HEK293T (cell line): Measurements from ENCODE around the gene OSCAR.

Source experiments
- CTCF ChIA-PET: fragments of 350-600 bp; formaldehyde crosslinking; extraction: SDS; loops from one replicate; lab custom pipeline; 2021; ENCODE audit warnings: antibody characterized with exemption, inconsistent platforms; lab: Yijun Ruan, JAX
- POLR2A ChIA-PET: fragments of 350-600 bp; formaldehyde crosslinking; extraction: SDS; loops from one replicate; lab custom pipeline; 2020; ENCODE audit warnings: antibody characterized with exemption, inconsistent platforms; lab: Yijun Ruan, JAX
- DNase-seq: peaks from one replicate; pipeline ENCODE4 v3.0.0; 2012; ENCODE audit warnings: mixed read lengths; ENCODE audit errors: extremely low spot score
- ARNT ChIP-seq: fragments of 450-650 bp; IDR thresholded peaks from 2 replicates; pipeline ENCODE4 v1.6.1; 2017; ENCODE audit warnings: mild to moderate bottlenecking
- BHLHE40 ChIP-seq: fragments of 450-650 bp; IDR thresholded peaks from 2 replicates; pipeline ENCODE4 v1.6.1; 2016; ENCODE audit warnings: mild to moderate bottlenecking, moderate library complexity, borderline replicate concordance
- CTBP1 ChIP-seq: fragments of 450-650 bp; IDR thresholded peaks from 2 replicates; pipeline ENCODE4 v1.6.1; 2016; ENCODE audit warnings: borderline replicate concordance
- ELF4 ChIP-seq: fragments of 450-650 bp; IDR thresholded peaks from 2 replicates; pipeline ENCODE4 v1.6.1; 2017; ENCODE audit warnings: antibody characterized with exemption
- FOXA1 ChIP-seq: fragments of 450-650 bp; IDR thresholded peaks from 2 replicates; pipeline ENCODE4 v1.6.1; 2016; ENCODE audit warnings: mild to moderate bottlenecking
- FOXK2 ChIP-seq: fragments of 450-650 bp; IDR thresholded peaks from 2 replicates; pipeline ENCODE4 v1.6.1; 2016; ENCODE audit warnings: mild to moderate bottlenecking
- FOXM1 ChIP-seq: fragments of 450-650 bp; IDR thresholded peaks from 2 replicates; pipeline ENCODE4 v1.6.1; 2017; ENCODE audit warnings: mild to moderate bottlenecking, borderline replicate concordance
- HDGF ChIP-seq: fragments of 450-650 bp; IDR thresholded peaks from 2 replicates; pipeline ENCODE4 v1.6.1; 2017; ENCODE audit warnings: antibody characterized with exemption, borderline replicate concordance
- L3MBTL2 ChIP-seq: fragments of 450-650 bp; conservative IDR thresholded peaks from 2 replicates; pipeline ENCODE4 v1.6.1; 2016; ENCODE audit warnings: mild to moderate bottlenecking
- LEF1 ChIP-seq: fragments of 450-650 bp; IDR thresholded peaks from 2 replicates; pipeline ENCODE4 v1.6.1; 2017; ENCODE audit warnings: mild to moderate bottlenecking, borderline replicate concordance
- NFRKB ChIP-seq: fragments of 450-650 bp; IDR thresholded peaks from 2 replicates; pipeline ENCODE4 v1.6.1; 2016; ENCODE audit warnings: mild to moderate bottlenecking, moderate library complexity
- PKNOX1 ChIP-seq: fragments of 450-650 bp; IDR thresholded peaks from 2 replicates; pipeline ENCODE4 v1.6.1; 2016
- SP1 ChIP-seq: fragments of 450-650 bp; IDR thresholded peaks from 2 replicates; pipeline ENCODE4 v1.6.1; 2017
- SUZ12 ChIP-seq: fragments of 450-650 bp; IDR thresholded peaks from 2 replicates; pipeline ENCODE4 v1.6.1; 2016; ENCODE audit warnings: mild to moderate bottlenecking
- TARDBP ChIP-seq: fragments of 450-650 bp; IDR thresholded peaks from 2 replicates; pipeline ENCODE4 v1.6.1; 2016
- ZNF384 ChIP-seq: fragments of 450-650 bp; IDR thresholded peaks from 2 replicates; pipeline ENCODE4 v1.6.1; 2016

Gene OSCAR

GRCh38 chr19:54074851-54075250, 25.8 kb downstream of the OSCAR start:
- ChIA-PET POLR2A (no interaction called here), CTCF (no interaction called here)
- TF ChIP-seq SP1 = no peak
- no peak for TF ChIP-seq LEF1
- DNase-seq = no peak

- ChIA-PET POLR2A (interaction anchor here (0.5 kb wide), 1 partner anchor 491 kb away, joined by 3 read pairs; no protein-coding TSS in a partner anchor), CTCF (no interaction called here)
- TF ChIP-seq NFRKB (no peak), HDGF (no peak), SUZ12 (no peak), ELF4 (no peak), TARDBP (no peak), FOXA1 (no peak), FOXK2 (no peak), SP1 (no peak), PKNOX1 (no peak), FOXM1 (no peak), ARNT (no peak), ZNF384 (no peak), BHLHE40 (no peak), CTBP1 (no peak), L3MBTL2 (no peak), LEF1 (no peak)
- DNase-seq = no peak
Measured at GRCh38 chr19:54073829-54074228, 26.8 kb downstream of the OSCAR start.

- POLR2A ChIA-PET = no interaction called here
Measured at GRCh38 chr19:54069470-54069869, 31.1 kb downstream of the OSCAR start.

GRCh38 chr19:54063350-54064116, 37.1 kb downstream of the OSCAR start, which contains the start of gene VSTM1:
Gene VSTM1 (minus strand): TSS chr19:54063897. CDS start chr19:54063777, 120 bp downstream.
- TF ChIP-seq TARDBP = no peak
- no peak for TF ChIP-seq NFRKB
- TF ChIP-seq FOXA1 = no peak
- TF ChIP-seq SP1 = no peak
- TF ChIP-seq FOXK2 = no peak
- TF ChIP-seq ELF4 = no peak
- ChIA-PET POLR2A (no interaction called here), CTCF (no interaction called here)
- no peak for DNase-seq

More at GRCh38 chr19:54069470-54069869, 31.1 kb downstream of the OSCAR start:
- CTCF ChIA-PET = no interaction called here
- no peak for TF ChIP-seq FOXM1
- no peak for TF ChIP-seq ARNT
- DNase-seq = no peak

GRCh38 chr19:54062643-54063042, 38.0 kb downstream of the OSCAR start:
- CTCF ChIA-PET = no interaction called here
- POLR2A ChIA-PET = no interaction called here
- TF ChIP-seq ELF4 = no peak
- no peak for TF ChIP-seq FOXK2
- no peak for TF ChIP-seq NFRKB
- no peak for TF ChIP-seq PKNOX1
- TF ChIP-seq ZNF384 = no peak
- no peak for TF ChIP-seq CTBP1
- no peak for TF ChIP-seq SP1
- no peak for TF ChIP-seq HDGF
- TF ChIP-seq BHLHE40 = no peak
- no peak for TF ChIP-seq TARDBP
- no peak for TF ChIP-seq LEF1
- no peak for TF ChIP-seq FOXM1
- TF ChIP-seq ARNT = no peak
- TF ChIP-seq SUZ12 = no peak
- no peak for DNase-seq

GRCh38 chr19:54047616-54048015, 53.0 kb downstream of the OSCAR start:
- no peak for DNase-seq
- CTCF ChIA-PET = no interaction called here
- TF ChIP-seq L3MBTL2 (no peak), TARDBP (no peak), NFRKB (no peak), ELF4 (no peak), SUZ12 (no peak), ARNT (no peak), ZNF384 (no peak), SP1 (no peak), PKNOX1 (no peak), CTBP1 (no peak), HDGF (no peak), FOXK2 (no peak), LEF1 (no peak), FOXA1 (no peak), BHLHE40 (no peak)
- POLR2A ChIA-PET = no interaction called here

GRCh38 chr19:54045771-54046170, 54.8 kb downstream of the OSCAR start:
- TF ChIP-seq CTBP1 (no peak), ELF4 (no peak), SUZ12 (no peak), ZNF384 (no peak), BHLHE40 (no peak), SP1 (no peak), FOXA1 (no peak), LEF1 (no peak), ARNT (no peak), HDGF (no peak), NFRKB (no peak), L3MBTL2 (no peak), FOXM1 (no peak), FOXK2 (no peak)
- ChIA-PET CTCF (interaction anchor here (0.6 to 1.0 kb wide), 2 partner anchors 16 to 233 kb away, joined by 3 read pairs; no protein-coding TSS in a partner anchor), POLR2A (no interaction called here)
- no peak for DNase-seq
